PFSK-1 (cell line): ENCODE results near the gene ISG20.

ENCODE experiments used
- FOXP2 ChIP-seq: optimal IDR thresholded peaks from 2 replicates; pipeline ENCODE3; 2011; ENCODE audit warnings: borderline replicate concordance, control low read depth, inconsistent platforms; ENCODE audit not compliant: insufficient read depth; ENCODE audit errors: extremely low read length, extremely low read depth
- POLR2AphosphoS5 ChIP-seq: IDR thresholded peaks from 2 replicates; pipeline ENCODE4 v1.6.1; 2012; ENCODE audit warnings: low read depth, mild to moderate bottlenecking, control low read depth, low read length, moderate library complexity
- REST ChIP-seq, 2 experiments: IDR thresholded peaks; 2 replicates each; pipeline versions ENCODE4 v1.6.1 to v1.8.0; 2011 to 2012; ENCODE audit warnings: low read depth in 2 of 2, low read length in 2 of 2, control low read depth in 1 of 2, inconsistent platforms in 1 of 2, mild to moderate bottlenecking in 1 of 2, moderate library complexity in 1 of 2; ENCODE audit not compliant: insufficient read depth in 1 of 2
- SIN3A ChIP-seq: IDR thresholded peaks from 2 replicates; pipeline ENCODE4 v1.6.1; 2012; ENCODE audit warnings: mild to moderate bottlenecking, low read length, moderate library complexity, borderline replicate concordance; ENCODE audit not compliant: insufficient read depth
- TAF1 ChIP-seq: IDR thresholded peaks from 2 replicates; pipeline ENCODE4 v1.6.1; 2012; ENCODE audit warnings: low read length, control low read depth, borderline replicate concordance; ENCODE audit not compliant: insufficient read depth

The ISG20 gene

DNA sequence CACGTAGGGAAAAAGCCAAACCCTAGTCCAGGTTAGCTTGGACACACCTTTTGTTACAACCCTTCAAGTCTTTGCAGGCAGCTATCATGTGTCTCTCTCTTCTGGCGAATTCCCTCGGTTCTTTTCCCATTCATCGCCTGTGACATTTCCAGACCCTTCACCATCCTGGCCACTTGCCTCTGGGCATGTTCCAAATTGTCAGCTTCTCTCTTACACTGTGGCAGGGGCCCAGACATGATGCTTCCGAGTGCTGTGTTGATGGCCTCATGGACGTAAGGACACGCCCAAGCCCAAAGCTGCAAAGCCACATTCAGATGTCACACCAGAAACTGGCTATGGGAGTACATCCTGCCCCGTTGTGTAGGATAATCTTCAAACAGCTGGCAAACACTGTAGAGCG is 58.5 kb downstream of the ISG20 start:
- TF ChIP-seq TAF1 (no peak), FOXP2 (no peak), SIN3A (no peak), REST (IDR thresholded peaks at IDR 0.05; ENCODE audit: insufficient read depth in 1 of 2, low read depth in 2 of 2, low read length in 2 of 2) (no peak), POLR2AphosphoS5 (no peak)

DNA sequence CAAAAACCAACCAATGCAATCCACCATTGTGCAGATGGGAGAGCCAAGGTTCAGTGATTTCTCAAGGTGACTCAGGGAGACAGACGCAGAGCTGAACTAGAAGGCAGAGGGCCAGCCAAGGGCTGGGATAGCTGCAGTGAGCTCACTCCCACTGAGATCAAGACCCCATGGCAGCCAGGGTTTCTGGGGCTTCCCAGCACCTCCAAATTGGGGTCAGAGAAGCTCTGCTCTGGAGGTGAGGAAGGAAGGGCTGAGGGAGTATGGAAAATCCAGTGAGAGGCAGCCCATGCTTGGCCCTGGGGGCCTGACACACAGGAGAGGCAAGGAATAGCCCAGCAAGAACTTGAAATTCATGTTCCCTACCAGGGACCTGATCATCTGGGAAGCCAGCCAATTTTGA is 61.0 kb downstream of the ISG20 start:
- TF ChIP-seq REST (IDR thresholded peaks at IDR 0.05; ENCODE audit: insufficient read depth in 1 of 2, low read depth in 2 of 2, low read length in 2 of 2) = no peak
- TF ChIP-seq FOXP2 = no peak
- no peak for TF ChIP-seq TAF1
- no peak for TF ChIP-seq SIN3A
- TF ChIP-seq POLR2AphosphoS5 = no peak

GRCh38 chr15:88700716-88701115 is 61.9 kb downstream of the ISG20 start:
- no peak for TF ChIP-seq REST (IDR thresholded peaks at IDR 0.05; ENCODE audit: insufficient read depth in 1 of 2, low read depth in 2 of 2, low read length in 2 of 2)
- no peak for TF ChIP-seq FOXP2
- TF ChIP-seq POLR2AphosphoS5 = no peak
- no peak for TF ChIP-seq SIN3A
- no peak for TF ChIP-seq TAF1

DNA sequence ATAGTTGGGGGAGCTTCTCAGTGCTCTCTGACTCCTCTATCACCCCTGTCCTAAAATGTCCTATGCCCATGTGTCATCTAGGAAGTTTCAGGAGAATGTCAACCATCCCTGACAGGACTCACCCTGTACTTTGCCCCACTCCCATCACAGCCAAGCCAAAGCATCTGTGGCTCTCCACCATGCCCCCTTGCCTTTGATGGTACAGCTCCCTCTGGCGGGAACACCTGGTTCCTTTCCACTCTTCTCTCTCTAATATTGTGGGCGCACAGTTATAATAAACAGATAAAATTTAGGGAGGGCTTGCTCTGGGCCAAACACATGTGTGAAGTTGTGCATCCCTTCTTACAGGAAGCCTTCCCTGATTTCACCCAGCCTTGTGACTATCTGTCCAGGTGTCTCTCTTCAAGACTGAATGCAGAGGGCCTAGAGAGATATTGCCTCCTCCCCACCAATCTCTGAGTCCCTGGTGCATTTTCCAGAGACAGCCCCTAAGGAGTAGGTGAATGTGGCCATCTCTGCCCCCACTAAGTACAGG is 62.8 kb downstream of the ISG20 start:
- TF ChIP-seq POLR2AphosphoS5 (no peak), FOXP2 (no peak), TAF1 (no peak), REST (IDR thresholded peaks at IDR 0.05; ENCODE audit: insufficient read depth in 1 of 2, low read depth in 2 of 2, low read length in 2 of 2) (no peak), SIN3A (no peak)

DNA sequence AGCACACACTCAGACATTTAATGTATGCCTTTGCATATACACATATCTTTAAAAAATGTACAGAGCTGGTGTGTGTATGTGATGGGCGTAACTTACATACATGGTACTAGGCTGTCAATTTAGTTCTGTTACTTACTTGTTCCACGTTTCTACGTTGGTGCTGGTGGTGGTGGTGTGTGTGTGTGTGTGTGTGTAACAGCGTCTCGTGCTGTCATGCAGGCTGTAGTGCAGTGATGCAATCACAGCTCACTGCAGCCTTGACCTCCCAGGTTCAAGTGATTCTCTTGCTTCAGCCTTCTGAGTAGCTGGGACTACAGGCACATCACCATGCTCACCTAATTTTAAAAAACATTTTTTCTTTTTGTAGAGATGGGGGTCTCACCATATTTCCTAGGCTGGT is 64.2 kb downstream of the ISG20 start:
- TF ChIP-seq TAF1 (no peak), SIN3A (no peak), REST (IDR thresholded peaks at IDR 0.05; ENCODE audit: insufficient read depth in 1 of 2, low read depth in 2 of 2, low read length in 2 of 2) (no peak), FOXP2 (no peak), POLR2AphosphoS5 (no peak)
